ENCODE results near the gene FOXO3B.
"Not testable (repeated sequence)": the region's sequence is repeated elsewhere in the genome, so short reads cannot be mapped to it uniquely, and the experiment has no call there.

DNA sequence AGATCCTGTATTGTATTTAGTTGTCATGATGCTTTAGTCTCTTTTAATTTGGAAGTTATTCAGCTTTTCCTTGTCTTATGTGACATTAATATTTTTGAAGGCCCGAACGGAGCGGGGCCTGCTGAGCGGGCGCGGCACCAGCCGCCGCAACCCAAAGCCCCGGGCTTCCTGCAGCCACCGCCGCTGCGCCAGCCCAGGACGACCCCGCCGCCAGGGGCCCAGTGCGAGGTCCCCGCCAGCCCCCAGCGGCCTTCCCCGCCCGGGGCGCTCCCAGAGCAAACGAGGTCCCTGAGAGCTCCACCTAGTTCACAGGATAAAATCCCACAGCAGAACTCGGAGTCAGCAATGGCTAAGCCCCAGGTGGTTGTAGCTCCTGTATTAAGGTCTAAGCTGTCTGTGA, 32.0 kb downstream of the FOXO3B start:
- TF ChIP-seq, protein P1, sequence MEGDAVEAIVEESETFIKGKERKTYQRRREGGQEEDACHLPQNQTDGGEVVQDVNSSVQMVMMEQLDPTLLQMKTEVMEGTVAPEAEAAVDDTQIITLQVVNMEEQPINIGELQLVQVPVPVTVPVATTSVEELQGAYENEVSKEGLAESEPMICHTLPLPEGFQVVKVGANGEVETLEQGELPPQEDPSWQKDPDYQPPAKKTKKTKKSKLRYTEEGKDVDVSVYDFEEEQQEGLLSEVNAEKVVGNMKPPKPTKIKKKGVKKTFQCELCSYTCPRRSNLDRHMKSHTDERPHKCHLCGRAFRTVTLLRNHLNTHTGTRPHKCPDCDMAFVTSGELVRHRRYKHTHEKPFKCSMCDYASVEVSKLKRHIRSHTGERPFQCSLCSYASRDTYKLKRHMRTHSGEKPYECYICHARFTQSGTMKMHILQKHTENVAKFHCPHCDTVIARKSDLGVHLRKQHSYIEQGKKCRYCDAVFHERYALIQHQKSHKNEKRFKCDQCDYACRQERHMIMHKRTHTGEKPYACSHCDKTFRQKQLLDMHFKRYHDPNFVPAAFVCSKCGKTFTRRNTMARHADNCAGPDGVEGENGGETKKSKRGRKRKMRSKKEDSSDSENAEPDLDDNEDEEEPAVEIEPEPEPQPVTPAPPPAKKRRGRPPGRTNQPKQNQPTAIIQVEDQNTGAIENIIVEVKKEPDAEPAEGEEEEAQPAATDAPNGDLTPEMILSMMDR (IDR thresholded peaks at IDR 0.05; ENCODE audit: poor library complexity), result not testable (repeated sequence)
- not testable (repeated sequence) for TF ChIP-seq EZH2 (IDR thresholded peaks at IDR 0.05; ENCODE audit: borderline replicate concordance)

Measured in hepatocyte (in vitro differentiated cells).